Fibroblast of the aortic adventitia (primary cell): ENCODE data around the gene UBXN7. TPM values are rescaled to one million over a fixed set of nuclear protein-coding genes. Genes with fewer than 3 reads are reported as not detected.

ENCODE experiments used
- DNase-seq: peaks from one replicate; pipeline ENCODE4 v3.0.0-alpha.2; 2010; ENCODE audit warnings: low read depth
- H3K4me3 ChIP-seq: 2 replicates; pipeline ENCODE4 v1.5.1; 2011; ENCODE audit warnings: low read depth, mild to moderate bottlenecking, control low read depth, low read length, moderate library complexity
- CTCF ChIP-seq: IDR thresholded peaks from 2 replicates; pipeline ENCODE4 v1.5.1; 2011; ENCODE audit warnings: mild to moderate bottlenecking, low read length, control low read depth, inconsistent platforms; ENCODE audit not compliant: insufficient read depth
- total RNA-seq: library from RNA; depleted of rRNA; stranded (reverse); fragments of >200 nt; gene quantifications from 2 replicates; pipeline ENCODE4 v1.2.3, GENCODE V29; 2012; ENCODE audit warnings: low replicate concordance

Gene UBXN7
- total RNA-seq, 1 donor, result 27.7 TPM

GRCh38 chr3:196340466-196340865, 91.8 kb downstream of the UBXN7 start:
- H3K4me3 ChIP-seq, result no peak overlapping the region
- no peak for TF ChIP-seq CTCF
- no peak for DNase-seq

- DNase-seq, result peak; percentile 51
Observed at GRCh38 chr3:196339493-196340254, 92.6 kb downstream of the UBXN7 start.

GRCh38 chr3:196339044-196339443, 93.2 kb downstream of the UBXN7 start:
- no peak overlapping the region for H3K4me3 ChIP-seq
- no peak for DNase-seq
- TF ChIP-seq CTCF, result no peak

More at GRCh38 chr3:196339493-196340254, 92.6 kb downstream of the UBXN7 start:
- no peak for TF ChIP-seq CTCF
- H3K4me3 ChIP-seq, result no peak overlapping the region

GRCh38 chr3:196336319-196337145, 95.7 kb downstream of the UBXN7 start:
- no peak for TF ChIP-seq CTCF
- H3K4me3 ChIP-seq, result no peak overlapping the region
- DNase-seq, result no peak

- no peak for DNase-seq
- H3K4me3 ChIP-seq, result no peak overlapping the region
- no peak for TF ChIP-seq CTCF
Observed at GRCh38 chr3:196335503-196335948, 96.7 kb downstream of the UBXN7 start.

GRCh38 chr3:196334982-196335381, 97.2 kb downstream of the UBXN7 start:
- TF ChIP-seq CTCF, result no peak
- DNase-seq, result no peak
- no peak overlapping the region for H3K4me3 ChIP-seq
